ENCODE measurements around the gene TCL1B. TPM values are rescaled to one million over a fixed set of nuclear protein-coding genes. Genes with fewer than 3 reads are reported as not detected.

TCL1B gene
- total RNA-seq, 1 experiment from 2014 or later, result 3.6 TPM

GRCh38 chr14:95655461-95655860 lies 30.8 kb upstream of the TCL1B start:
- Histone ChIP-seq H4K8ac (replicated peaks; ENCODE audit: insufficient read length, low read depth, low read length) (no peak overlapping the region), H3K9me3 (ENCODE audit: control insufficient read depth, low read depth, low read length) (no peaks in the 10 kb centered on the region), H2BK15ac (ENCODE audit: low read depth, low read length) (no peak overlapping the region), H3K23ac (ENCODE audit: insufficient read length, low read depth, low read length) (no peak overlapping the region), H2BK20ac (ENCODE audit: low read depth, low read length, poor library complexity, severe bottlenecking) (no peak overlapping the region), H4K20me1 (ENCODE audit: control insufficient read depth, insufficient read depth, insufficient read length) (no peaks in the 10 kb centered on the region), H4K5ac (ENCODE audit: insufficient read length, low read depth, low read length) (no peak overlapping the region), H3T11ph (ENCODE audit: low read length) (no peak overlapping the region), H3K56ac (ENCODE audit: insufficient read length, low read depth, low read length) (no peak overlapping the region), H2BK5ac (ENCODE audit: insufficient read length, low read length) (no peak overlapping the region), H3K79me2 (ENCODE audit: insufficient read depth, low read length) (no peaks in the 10 kb centered on the region), H3K4me2 (ENCODE audit: insufficient read depth, insufficient read length, low read length) (no peak overlapping the region), H3K27ac (ENCODE audit: insufficient read length, low read depth, low read length) (no peak overlapping the region), H3K23me2 (ENCODE audit: insufficient read length, low read depth, low read length, poor library complexity, severe bottlenecking) (no peaks in the 10 kb centered on the region), H2AK5ac (ENCODE audit: insufficient read length, low read length) (no peak overlapping the region), H3K4ac (ENCODE audit: low read depth, low read length) (no peak overlapping the region), H3K27me3 (ENCODE audit: insufficient read depth, low read length) (no peaks in the 10 kb centered on the region), H3K14ac (ENCODE audit: insufficient read depth, low read length) (no peak overlapping the region), H3K4me1 (ENCODE audit: insufficient read depth, low read length) (no peaks in the 10 kb centered on the region; the same call in 1 of the 2 replicates), H3K9ac (ENCODE audit: extremely low read depth, insufficient read length, low read length) (no peak overlapping the region), H2BK12ac (ENCODE audit: insufficient read length, low read depth, low read length) (no peak overlapping the region), H2AFZ (ENCODE audit: low read length) (no peak overlapping the region), H4K91ac (ENCODE audit: insufficient read length, low read depth, low read length) (no peak overlapping the region), H3K18ac (ENCODE audit: insufficient read length, low read depth, low read length) (no peak overlapping the region), H2BK120ac (ENCODE audit: low read depth, low read length, poor library complexity, severe bottlenecking) (no peak overlapping the region), H3K79me1 (ENCODE audit: insufficient read depth, low read depth, low read length, poor library complexity, severe bottlenecking) (no peaks in the 10 kb centered on the region)
- TF ChIP-seq, protein P1, sequence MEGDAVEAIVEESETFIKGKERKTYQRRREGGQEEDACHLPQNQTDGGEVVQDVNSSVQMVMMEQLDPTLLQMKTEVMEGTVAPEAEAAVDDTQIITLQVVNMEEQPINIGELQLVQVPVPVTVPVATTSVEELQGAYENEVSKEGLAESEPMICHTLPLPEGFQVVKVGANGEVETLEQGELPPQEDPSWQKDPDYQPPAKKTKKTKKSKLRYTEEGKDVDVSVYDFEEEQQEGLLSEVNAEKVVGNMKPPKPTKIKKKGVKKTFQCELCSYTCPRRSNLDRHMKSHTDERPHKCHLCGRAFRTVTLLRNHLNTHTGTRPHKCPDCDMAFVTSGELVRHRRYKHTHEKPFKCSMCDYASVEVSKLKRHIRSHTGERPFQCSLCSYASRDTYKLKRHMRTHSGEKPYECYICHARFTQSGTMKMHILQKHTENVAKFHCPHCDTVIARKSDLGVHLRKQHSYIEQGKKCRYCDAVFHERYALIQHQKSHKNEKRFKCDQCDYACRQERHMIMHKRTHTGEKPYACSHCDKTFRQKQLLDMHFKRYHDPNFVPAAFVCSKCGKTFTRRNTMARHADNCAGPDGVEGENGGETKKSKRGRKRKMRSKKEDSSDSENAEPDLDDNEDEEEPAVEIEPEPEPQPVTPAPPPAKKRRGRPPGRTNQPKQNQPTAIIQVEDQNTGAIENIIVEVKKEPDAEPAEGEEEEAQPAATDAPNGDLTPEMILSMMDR (conservative IDR thresholded peaks at IDR 0.05), result no peak
- DNase-seq, result no peak
- no peak overlapping the region for H3K4me3 Mint-ChIP-seq
- peaks cover 0 to 2% of the 10 kb centered on the region in 2 experiments; a peak in 1 of 5 replicates for H3K9me3 Mint-ChIP-seq
- H3K27me3 Mint-ChIP-seq (ENCODE audit: low read depth), result peaks cover 18% of the 10 kb centered on the region
- no CpG with 5 or more reads among the region's 1 CpG for WGBS (ENCODE audit: extremely low coverage, insufficient read length, low lambda C conversion rate)
- peaks cover 37 to 50% of the 10 kb centered on the region in 2 experiments for H3K4me1 Mint-ChIP-seq
- no peaks in the 10 kb centered on the region for H3K36me3 Mint-ChIP-seq (ENCODE audit: insufficient read depth in 1 of 3, low read depth in 3 of 3)
- H3K27ac Mint-ChIP-seq, result no peak overlapping the region
